SK-N-SH (cell line): ENCODE measurements around the gene RGS11.

Experiments used
- CHD2 ChIP-seq: fragments of 150-350 bp; IDR thresholded peaks from 2 replicates; pipeline ENCODE4 v1.6.1; 2018; ENCODE audit warnings: low read length; ENCODE audit not compliant: partially characterized antibody
- CTCF ChIP-seq: fragments of 200-600 bp; sonication (generic); IDR thresholded peaks from 2 replicates; pipeline ENCODE4 v1.6.1; 2017; ENCODE audit warnings: antibody characterized with exemption, mild to moderate bottlenecking, moderate library complexity
- EP300 ChIP-seq, 2 experiments: IDR thresholded peaks; 2 replicates each; pipeline versions ENCODE4 v1.4.0 to v1.6.1; 2012; ENCODE audit warnings: borderline replicate concordance in 1 of 2, low read depth in 1 of 2, low read length in 1 of 2
- REST ChIP-seq: IDR thresholded peaks from 2 replicates; pipeline ENCODE4 v1.6.1; 2012; ENCODE audit warnings: mild to moderate bottlenecking, low read depth, low read length, moderate library complexity

- TF ChIP-seq CHD2 (no peak), EP300 (IDR thresholded peaks at IDR 0.05; ENCODE audit: borderline replicate concordance in 1 of 2, low read depth in 1 of 2, low read length in 1 of 2) (no peak), CTCF (no peak), REST (no peak)
These were observed 4.8 kb upstream of the RGS11 start, which contains the start of gene ARHGDIG for GRCh38 chr16:280552-280951.
